ENCODE results near the gene SPO11. TPM values are rescaled to one million over a fixed set of nuclear protein-coding genes. Genes with fewer than 3 reads are reported as not detected.

Gene SPO11
- total and polyA plus RNA-seq, 9 of the 15 experiments (the other 6 are each of a cell fraction or from before 2014, with no cell fraction given): not detected

- POLR2A ChIA-PET: interaction anchor here (0.6 to 1.0 kb wide), 4 partner anchors 11 to 147 kb away, joined by 3 to 5 read pairs (median 4); no protein-coding TSS in a partner anchor
- intact Hi-C loops (cut with micrococcal nuclease): loop anchor here (5.0 kb wide), 1 partner anchor 37 kb away; no protein-coding TSS in a partner anchor
- 78% methylated on average over 20 of the region's 29 CpGs for WGBS (ENCODE audit: insufficient coverage, low coverage, missing lambda C conversion rate)
Observed at GRCh38 chr20:57384953-57385761, 55.6 kb downstream of the SPO11 start.

GRCh38 chr20:57385940-57386339, 56.3 kb downstream of the SPO11 start:
- CTCF ChIA-PET (ENCODE audit: low intra/inter-chr PET ratio): no interaction called here
- no peak overlapping the region for H2AFZ ChIP-seq (ENCODE audit: low read depth, low read length)
- 62% methylated on average over 5 of the region's 6 CpGs for WGBS (ENCODE audit: insufficient coverage, low coverage, missing lambda C conversion rate)
- intact Hi-C loops (cut with micrococcal nuclease) (no loop called here), in situ Hi-C loops (cut with MboI) (loop anchor here (5.0 to 25.0 kb wide), 3 partner anchors 106 to 826 kb away; no protein-coding TSS in a partner anchor)
- no peaks in the 10 kb centered on the region for H3K27me3 ChIP-seq (ENCODE audit: control insufficient read depth in 2 of 2, insufficient read depth in 2 of 2, low read length in 2 of 2)
- BruUV-seq (replicated peaks): no TSS peak
- H4K20me1 ChIP-seq (replicated peaks; ENCODE audit: control insufficient read depth, insufficient read depth, low read length): no peaks in the 10 kb centered on the region
- TF ChIP-seq CXXC5 (CRISPR knock-in tag; IDR thresholded peaks at IDR 0.05): no peak
- no peak for TF ChIP-seq HINFP (tag; conservative IDR thresholded peaks at IDR 0.05; ENCODE audit: low read depth)
- no peak for TF ChIP-seq MAX (CRISPR knock-in tag; IDR thresholded peaks at IDR 0.05)
- no peak for TF ChIP-seq GATAD2A (IDR thresholded peaks at IDR 0.05)
- no peak for TF ChIP-seq MYBL2 (IDR thresholded peaks at IDR 0.05; ENCODE audit: low read depth)
- TF ChIP-seq MYBL2 (CRISPR knock-in tag; IDR thresholded peaks at IDR 0.05; ENCODE audit: borderline replicate concordance): 0 out of 2 replicates have a peak, but pooled peaks have one; percentile 31
- no peak overlapping the region for H3K27ac ChIP-seq (ENCODE audit: extremely low read depth, low read depth, low read length)
- no peak overlapping the region for H3K4me2 ChIP-seq (ENCODE audit: insufficient read depth, low read length)
- DNase-seq (ENCODE audit: extremely low read depth in 1 of 4, low spot score in 3 of 4) (no peak), FAIRE-seq (no peak), ATAC-seq (no peak)
- no peaks in the 10 kb centered on the region; the same call in 2 of the 3 replicates for H3K79me2 ChIP-seq (ENCODE audit: control insufficient read depth, insufficient read depth, low read length)
- H3K9me3 ChIP-seq (replicated peaks; ENCODE audit: control insufficient read depth, insufficient read depth, low read depth, low read length): no peaks in the 10 kb centered on the region
- POLR2A ChIA-PET: no interaction called here
- peak overlapping the region in 1 of 2 experiments; percentile 74; a peak in 2 of 4 replicates for H3K9ac ChIP-seq (ENCODE audit: insufficient read depth in 1 of 2, low read depth in 2 of 2, low read length in 2 of 2)
- peaks cover 5% of the 10 kb centered on the region; the same call in 1 of the 3 replicates for H3K36me3 ChIP-seq (ENCODE audit: control insufficient read depth, insufficient read depth, low read length)
- peaks cover 21 to 38% of the 10 kb centered on the region in 2 experiments for H3K4me1 ChIP-seq (replicated peaks in 1 of 2; ENCODE audit: control insufficient read depth in 2 of 2, insufficient read depth in 2 of 2, low read length in 2 of 2)
- H3K4me3 ChIP-seq: no peak overlapping the region
- no peaks in the 10 kb centered on the region for H3K9me1 ChIP-seq (ENCODE audit: control insufficient read depth, insufficient read depth, low read length)

More at GRCh38 chr20:57384953-57385761, 55.6 kb downstream of the SPO11 start:
- peaks cover 13 to 30% of the 10 kb centered on the region in 2 experiments for H3K4me1 ChIP-seq (replicated peaks in 1 of 2; ENCODE audit: control insufficient read depth in 2 of 2, insufficient read depth in 2 of 2, low read length in 2 of 2)
- FAIRE-seq (no peak), DNase-seq (ENCODE audit: extremely low read depth in 1 of 4, low spot score in 3 of 4) (no peak), ATAC-seq (no peak)
- TF ChIP-seq RB1 (IDR thresholded peaks at IDR 0.05; ENCODE audit: low read depth) (no peak), FOXK1 (CRISPR knock-in tag; IDR thresholded peaks at IDR 0.05; ENCODE audit: borderline replicate concordance) (no peak), POLR2G (IDR thresholded peaks at IDR 0.05; ENCODE audit: low read depth, low read length) (0 out of 2 replicates have a peak, but pooled peaks have one; percentile 21)
- BruUV-seq (replicated peaks): no TSS peak
- H3K4me3 ChIP-seq: no peak overlapping the region
- peak overlapping the region in 1 of 2 experiments; percentile 52; a peak in 2 of 4 replicates for H3K9ac ChIP-seq (ENCODE audit: insufficient read depth in 1 of 2, low read depth in 2 of 2, low read length in 2 of 2)
- no peak overlapping the region for H3K27ac ChIP-seq (ENCODE audit: extremely low read depth, low read depth, low read length)
- no peak overlapping the region for H3K4me2 ChIP-seq (ENCODE audit: insufficient read depth, low read length)
- no peaks in the 10 kb centered on the region for H4K20me1 ChIP-seq (replicated peaks; ENCODE audit: control insufficient read depth, insufficient read depth, low read length)
- in situ Hi-C loops (cut with MboI): loop anchor here (5.0 to 25.0 kb wide), 3 partner anchors 107 to 827 kb away; no protein-coding TSS in a partner anchor
- no peaks in the 10 kb centered on the region for H3K9me1 ChIP-seq (ENCODE audit: control insufficient read depth, insufficient read depth, low read length)
- no peaks in the 10 kb centered on the region for H3K79me2 ChIP-seq (ENCODE audit: control insufficient read depth, insufficient read depth, low read length)
- CTCF ChIA-PET (ENCODE audit: low intra/inter-chr PET ratio): no interaction called here
- no peaks in the 10 kb centered on the region for H3K9me3 ChIP-seq (replicated peaks; ENCODE audit: control insufficient read depth, insufficient read depth, low read depth, low read length)
- peaks cover 5% of the 10 kb centered on the region; the same call in 1 of the 3 replicates for H3K36me3 ChIP-seq (ENCODE audit: control insufficient read depth, insufficient read depth, low read length)
- H2AFZ ChIP-seq (ENCODE audit: low read depth, low read length): no peak overlapping the region
- no peaks in the 10 kb centered on the region for H3K27me3 ChIP-seq (ENCODE audit: control insufficient read depth in 2 of 2, insufficient read depth in 2 of 2, low read length in 2 of 2)
